GM18870 (cell line): Measurements from ENCODE around the gene MYDGF.

Source experiments
- ATAC-seq: cut with Tn5 transposase; IDR thresholded peaks from one replicate; pipeline ENCODE4 v1.9.1; 2021; ENCODE audit warnings: moderate library complexity; ENCODE audit not compliant: unreplicated experiment

Gene MYDGF

DNA sequence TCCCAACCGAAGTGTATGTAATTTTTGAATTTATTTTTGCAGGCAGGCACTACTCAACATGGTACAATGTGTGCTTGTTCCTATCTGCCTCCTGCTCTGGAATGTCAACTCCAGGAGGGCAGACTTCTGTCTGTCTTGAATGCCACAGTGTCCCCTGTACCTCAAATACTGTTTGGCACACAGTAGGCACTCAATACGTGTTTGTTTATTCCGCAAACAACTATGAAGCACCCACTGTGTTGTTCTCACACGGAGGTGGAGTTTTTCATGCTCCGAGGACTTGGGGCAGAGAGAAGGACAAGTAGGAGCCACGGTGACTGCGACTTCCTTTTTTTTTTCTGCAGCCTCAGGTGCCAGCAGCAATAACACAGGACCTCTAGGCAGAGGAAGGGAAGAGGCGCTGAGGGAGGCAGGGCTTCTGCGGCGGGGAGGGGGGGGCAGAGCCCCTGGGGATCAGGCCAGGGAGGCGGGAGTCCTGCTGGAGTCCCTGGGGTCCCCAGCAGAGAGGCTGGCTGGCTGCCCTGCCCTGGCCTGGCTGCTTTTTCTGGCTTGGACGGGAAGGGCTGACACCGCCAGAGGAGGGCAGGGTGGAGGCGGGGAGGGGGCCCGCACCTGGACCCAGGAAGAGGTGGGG lies 60.1 kb downstream of the MYDGF start:
- ATAC-seq = no peak
